ENCODE results near the gene TTYH3. TPM values are rescaled to one million over a fixed set of nuclear protein-coding genes. Genes with fewer than 3 reads are reported as not detected.

Gene TTYH3
- total RNA-seq, 2 experiments from 2014 or later, result 23.8 to 63.6 TPM

- H3K9me2 ChIP-seq (ENCODE audit: insufficient read depth, low read length), result no peaks in the 10 kb centered on the region
- no peaks in the 10 kb centered on the region for H3K9me3 ChIP-seq (ENCODE audit: low read length)
- no peak overlapping the region for H3K4me2 ChIP-seq (ENCODE audit: low read length)
- H4K20me1 ChIP-seq (ENCODE audit: insufficient read depth, low read length), result no peaks in the 10 kb centered on the region
- CTCF ChIA-PET (ENCODE audit: unreplicated experiment), result interaction anchor here (0.6 kb wide), 2 partner anchors 8 to 23 kb away, joined by 4 read pairs; no protein-coding TSS in a partner anchor
- no peak overlapping the region for H2AFZ ChIP-seq (ENCODE audit: low read length)
- H3K27ac ChIP-seq (ENCODE audit: low read depth, low read length, poor library complexity, severe bottlenecking), result no peak overlapping the region
- H3K79me2 ChIP-seq (ENCODE audit: insufficient read depth, low read depth, low read length), result no peaks in the 10 kb centered on the region
- no peaks in the 10 kb centered on the region for H3K36me3 ChIP-seq (ENCODE audit: insufficient read depth, low read length)
- intact Hi-C loops (cut with micrococcal nuclease; ENCODE audit: unreplicated experiment), result no loop called here
- POLR2A ChIA-PET, result no interaction called here
- H3K4me1 ChIP-seq (ENCODE audit: insufficient read depth, low read length, poor library complexity, severe bottlenecking), result no peaks in the 10 kb centered on the region
- DNase-seq (ENCODE audit: low spot score), result no peak
- no peak overlapping the region for H3K4me3 ChIP-seq (ENCODE audit: low read depth, low read length, poor library complexity, severe bottlenecking)
- no peak for TF ChIP-seq CTCF (conservative IDR thresholded peaks at IDR 0.05; ENCODE audit: low read length)
- no TSS peak for BruUV-seq (replicated peaks)
These were observed 45.3 kb upstream of the TTYH3 start for GRCh38 chr7:2586326-2587020.

- TF ChIP-seq CTCF (conservative IDR thresholded peaks at IDR 0.05; ENCODE audit: low read length) (no peak), EZH2phosphoT487 (IDR thresholded peaks at IDR 0.05; ENCODE audit: borderline replicate concordance, low read depth, low read length) (no peak)
- Histone ChIP-seq H3K79me2 (ENCODE audit: insufficient read depth, low read depth, low read length) (no peaks in the 10 kb centered on the region), H3K27ac (ENCODE audit: low read depth, low read length, poor library complexity, severe bottlenecking) (no peak overlapping the region), H3K4me2 (ENCODE audit: low read length) (no peak overlapping the region), H3K9me3 (ENCODE audit: low read length) (no peaks in the 10 kb centered on the region), H3K4me1 (ENCODE audit: insufficient read depth, low read length, poor library complexity, severe bottlenecking) (no peaks in the 10 kb centered on the region), H3K4me3 (ENCODE audit: low read depth, low read length, poor library complexity, severe bottlenecking) (no peak overlapping the region), H4K20me1 (ENCODE audit: insufficient read depth, low read length) (no peaks in the 10 kb centered on the region), H3K9me2 (ENCODE audit: insufficient read depth, low read length) (no peaks in the 10 kb centered on the region), H3K36me3 (ENCODE audit: insufficient read depth, low read length) (no peaks in the 10 kb centered on the region), H2AFZ (ENCODE audit: low read length) (no peak overlapping the region)
- intact Hi-C loops (cut with micrococcal nuclease; ENCODE audit: unreplicated experiment), result no loop called here
- no TSS peak for BruUV-seq (replicated peaks)
- ChIA-PET CTCF (ENCODE audit: unreplicated experiment) (no interaction called here), POLR2A (no interaction called here)
- DNase-seq (ENCODE audit: low spot score), result no peak
These were observed 44.7 kb upstream of the TTYH3 start for GRCh38 chr7:2587134-2587533.

GRCh38 chr7:2587778-2588177 lies 44.0 kb upstream of the TTYH3 start:
- no TSS peak for BruUV-seq (replicated peaks)
- H3K4me1 ChIP-seq (ENCODE audit: insufficient read depth, low read length, poor library complexity, severe bottlenecking), result no peaks in the 10 kb centered on the region
- intact Hi-C loops (cut with micrococcal nuclease; ENCODE audit: unreplicated experiment), result no loop called here

More at GRCh38 chr7:2587778-2588177, 44.0 kb upstream of the TTYH3 start:
- Histone ChIP-seq H3K4me3 (ENCODE audit: low read depth, low read length, poor library complexity, severe bottlenecking) (no peak overlapping the region), H3K9me3 (ENCODE audit: low read length) (no peaks in the 10 kb centered on the region), H3K27ac (ENCODE audit: low read depth, low read length, poor library complexity, severe bottlenecking) (no peak overlapping the region), H2AFZ (ENCODE audit: low read length) (no peak overlapping the region), H3K4me2 (ENCODE audit: low read length) (no peak overlapping the region), H3K9me2 (ENCODE audit: insufficient read depth, low read length) (no peaks in the 10 kb centered on the region), H3K36me3 (ENCODE audit: insufficient read depth, low read length) (no peaks in the 10 kb centered on the region), H4K20me1 (ENCODE audit: insufficient read depth, low read length) (no peaks in the 10 kb centered on the region), H3K79me2 (ENCODE audit: insufficient read depth, low read depth, low read length) (no peaks in the 10 kb centered on the region)
- ChIA-PET CTCF (ENCODE audit: unreplicated experiment) (no interaction called here), POLR2A (no interaction called here)
- TF ChIP-seq EZH2phosphoT487 (IDR thresholded peaks at IDR 0.05; ENCODE audit: borderline replicate concordance, low read depth, low read length), result no peak
- TF ChIP-seq CTCF (conservative IDR thresholded peaks at IDR 0.05; ENCODE audit: low read length), result no peak
- no peak for DNase-seq (ENCODE audit: low spot score)

All from OCI-LY7 (cell line).